GM12878 (cell line): ENCODE results near the gene SAPCD2. TPM values are rescaled to one million over a fixed set of nuclear protein-coding genes. Genes with fewer than 3 reads are reported as not detected.
"Not testable (repeated sequence)": the region's sequence is repeated elsewhere in the genome, so short reads cannot be mapped to it uniquely, and the experiment has no call there.

ENCODE experiments used
- ATAC-seq: fragments of 200-7000 bp; cut with Tn5 transposase; 3 replicates; pipeline ENCODE4 v1.9.1; 2020; ENCODE audit warnings: mild to moderate bottlenecking, moderate library complexity
- BruUV-seq: library from RNA; stranded (reverse); fragments of 400-500 nt; replicated peaks from 2 replicates; lab custom pipeline; 2021; lab: Mats Ljungman, UMichigan
- CTCF ChIA-PET: fragments of 300-600 bp; sonication (Branson Sonifier 250); formaldehyde crosslinking; extraction: SDS; loops from one replicate; lab custom pipeline; 2021; ENCODE audit warnings: inconsistent platforms; lab: Yijun Ruan, JAX
- POLR2A ChIA-PET: fragments of 350-600 bp; formaldehyde crosslinking; extraction: SDS; loops from one replicate; lab custom pipeline; 2021; ENCODE audit warnings: inconsistent platforms; lab: Charles Lee
- RAD21 ChIA-PET: fragments of 300-600 bp; sonication (Branson Sonifier 250); formaldehyde crosslinking; loops from one replicate; lab custom pipeline; 2023; ENCODE audit warnings: antibody characterized with exemption; ENCODE audit not compliant: unreplicated experiment; lab: Charles Lee
- SMC1A ChIA-PET: fragments of 300-600 bp; sonication (Branson Sonifier 250); formaldehyde crosslinking; loops from one replicate; lab custom pipeline; 2023; ENCODE audit not compliant: unreplicated experiment, uncharacterized antibody; lab: Charles Lee
- DNase-seq: peaks from one replicate; pipeline ENCODE4 v3.0.0-alpha.2; 2011; ENCODE audit warnings: low read depth, low spot score
- FAIRE-seq: peaks from 3 replicates; lab custom pipeline; 2011; peaks lifted over from hg19 to GRCh38; lab: Jason Lieb, UNC
- H2AFZ ChIP-seq: 2 replicates; pipeline ENCODE4 v1.6.0; 2011; ENCODE audit warnings: low read depth, low read length, control low read depth; ENCODE audit not compliant: control insufficient read depth
- H3K27ac ChIP-seq: 2 replicates; pipeline ENCODE4 v1.5.1; 2011; ENCODE audit warnings: control low read depth; ENCODE audit not compliant: control insufficient read depth, insufficient read depth
- H3K27me3 ChIP-seq, 2 experiments: replicated peaks in 1 of 2; 2 replicates each; pipeline versions ENCODE4 v1.6.0 to v1.6.1; 2011; ENCODE audit warnings: low read length in 1 of 2; ENCODE audit not compliant: control insufficient read depth in 2 of 2, insufficient read depth in 2 of 2
- H3K36me3 ChIP-seq, 2 experiments: 2 replicates each; pipeline ENCODE4 v1.5.1; 2011; ENCODE audit warnings: low read length in 1 of 2; ENCODE audit not compliant: control insufficient read depth in 2 of 2, insufficient read depth in 2 of 2
- H3K4me1 ChIP-seq: 2 replicates; pipeline ENCODE4 v1.6.1; 2011; ENCODE audit warnings: mild to moderate bottlenecking, low read length, moderate library complexity, mixed read lengths; ENCODE audit not compliant: control insufficient read depth, insufficient read depth
- H3K4me2 ChIP-seq: 2 replicates; pipeline ENCODE4 v1.6.0; 2011; ENCODE audit warnings: control low read depth; ENCODE audit not compliant: control insufficient read depth, insufficient read depth
- H3K4me3 ChIP-seq: fragments of 200-600 bp; sonication (generic); 2 replicates; pipeline ENCODE4 v1.5.1; 2016
- H3K79me2 ChIP-seq: 2 replicates; pipeline ENCODE4 v1.6.0; 2011; ENCODE audit warnings: low read length; ENCODE audit not compliant: control insufficient read depth, insufficient read depth
- H3K9ac ChIP-seq: 2 replicates; pipeline ENCODE4 v1.8.0; 2011; ENCODE audit warnings: low read length, control low read depth, mixed read lengths; ENCODE audit not compliant: control insufficient read depth, insufficient read depth
- H3K9me3 ChIP-seq: replicated peaks from 3 replicates; pipeline ENCODE4 v1.5.1; 2011; ENCODE audit warnings: mild to moderate bottlenecking, low read length; ENCODE audit not compliant: control insufficient read depth, insufficient read depth
- H4K20me1 ChIP-seq: 2 replicates; pipeline ENCODE4 v1.6.0; 2011; ENCODE audit not compliant: control insufficient read depth, insufficient read depth
- HDAC6 ChIP-seq: fragments of 200-600 bp; sonication (generic); IDR thresholded peaks from one replicate; pipeline ENCODE4 v1.8.0; 2017; ENCODE audit warnings: antibody characterized with exemption; ENCODE audit not compliant: unreplicated experiment
- MEF2A ChIP-seq: IDR thresholded peaks from 2 replicates; pipeline ENCODE4 v1.6.1; 2011; ENCODE audit warnings: low read depth, mild to moderate bottlenecking, low read length, moderate library complexity; ENCODE audit not compliant: insufficient read depth
- POLR2A ChIP-seq: IDR thresholded peaks from 2 replicates; pipeline ENCODE4 v1.6.1; 2011; ENCODE audit warnings: low read depth, mild to moderate bottlenecking, low read length
- SMAD5 ChIP-seq: IDR thresholded peaks from 2 replicates; pipeline ENCODE4 v1.6.1; 2016; ENCODE audit warnings: antibody characterized with exemption, low read depth
- SPI1 ChIP-seq: IDR thresholded peaks from 2 replicates; pipeline ENCODE4 v1.6.1; 2011; ENCODE audit warnings: low read depth, mild to moderate bottlenecking, low read length, moderate library complexity, borderline replicate concordance; ENCODE audit not compliant: insufficient read depth
- SREBF1 ChIP-seq: IDR thresholded peaks from 2 replicates; pipeline ENCODE4 v1.6.1; 2012; ENCODE audit warnings: mild to moderate bottlenecking, low read length
- ZNF217 ChIP-seq: fragments of 450-650 bp; IDR thresholded peaks from 2 replicates; pipeline ENCODE4 v1.6.1; 2017; ENCODE audit warnings: antibody characterized with exemption, mild to moderate bottlenecking
- ZNF274 ChIP-seq: IDR thresholded peaks from one replicate; pipeline ENCODE4 v1.8.0; 2011; ENCODE audit not compliant: insufficient read length, insufficient read depth
- WGBS: methylation state at CpG from one replicate; pipeline ENCODE4 v1.1.6; 2016; ENCODE audit warnings: low lambda C conversion rate; ENCODE audit not compliant: insufficient replicate concordance, insufficient coverage; ENCODE audit errors: missing lambda C conversion rate; 5-methylcytosine and 5-hydroxymethylcytosine counted together
- in situ Hi-C: fragments of 300-500 bp; cut with MboI; formaldehyde crosslinking; loops from 9 replicates; pipeline ENCODE4 v1.14.3; 2018; ENCODE audit warnings: mixed read lengths
- intact Hi-C: fragments of 100-400 bp; cut with micrococcal nuclease; formaldehyde crosslinking; loops from one replicate; pipeline ENCODE4 v1.14.2; 2022; ENCODE audit not compliant: unreplicated experiment
- polyA plus RNA-seq, 11 experiments: library from polyadenylated mRNA; depleted of rRNA in 4 of 11; unstranded in 6 of 11; stranded (reverse) in 5 of 11; fragments of >200 nt; fragmentation: Nextera tagmentation in 4 of 11; fragmentation: Illumina TruSeq in 1 of 11; extraction: Ambion mirVana in 4 of 11; extraction: Trizol in 1 of 11; gene quantifications; 1 replicate in 1 of 11; 2 replicates in 10 of 11; pipeline versions ENCODE4 v1.2.1 to v1.2.3, GENCODE V29; 2011 to 2016; ENCODE audit warnings: inconsistent platforms in 2 of 11, missing spikeins in 2 of 11, low read depth in 1 of 11
- total RNA-seq, 4 experiments: library from RNA; depleted of rRNA in 3 of 4; stranded (reverse); fragments of >200 nt in 3 of 4; fragmentation: Illumina TruSeq in 1 of 4; extraction: Trizol in 1 of 4; gene quantifications; 2 replicates each; pipeline versions ENCODE4 v1.2.1 to v1.2.3, GENCODE V29; 2013 to 2021
- TF ChIP-seq, protein P1 (sequence below): IDR thresholded peaks from 2 replicates; pipeline ENCODE4 v1.6.1; 2012; ENCODE audit warnings: low read length, inconsistent platforms

The SAPCD2 gene
- total and polyA plus RNA-seq, 10 of the 15 experiments (the other 5 are each of a cell fraction or from before 2014, with no cell fraction given) = 1.6 to 35.2 (median 7.2) TPM

DNA sequence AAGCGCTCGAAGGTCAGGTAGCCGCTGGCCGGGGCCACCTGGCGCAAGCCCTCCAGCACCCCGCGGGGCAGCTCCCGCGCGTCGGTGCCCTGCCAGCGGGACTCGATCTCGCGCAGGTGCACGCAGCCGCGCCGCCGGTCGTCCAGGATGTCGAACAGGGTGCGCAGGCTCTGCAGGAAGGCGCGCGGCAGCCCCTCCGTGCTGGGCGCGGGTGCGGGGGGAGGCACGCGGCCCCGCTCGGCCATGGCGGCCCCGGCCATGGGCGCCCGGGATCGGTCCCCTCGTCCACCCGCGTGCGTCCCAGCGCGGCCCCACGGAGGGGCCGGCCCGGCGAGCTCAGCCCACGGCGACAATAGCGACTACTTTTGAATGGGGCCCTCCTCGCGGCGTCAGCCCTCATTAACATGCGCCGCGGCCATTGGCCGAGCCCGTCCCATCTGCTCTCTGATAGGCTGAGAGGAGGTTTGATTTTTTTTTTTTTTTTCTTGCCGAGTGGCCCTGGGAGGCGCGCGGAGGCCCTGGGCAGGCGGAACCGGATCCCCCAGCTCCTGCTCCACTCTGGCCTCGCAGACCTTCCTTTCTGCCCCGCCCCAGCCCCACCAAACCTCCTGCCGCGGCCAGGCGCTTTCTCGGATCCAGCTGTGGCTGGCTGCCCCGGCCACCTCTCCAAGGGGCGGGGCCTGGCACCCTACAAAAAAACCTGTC lies at the start of gene SAPCD2 (continued):
- TF ChIP-seq, protein P1, sequence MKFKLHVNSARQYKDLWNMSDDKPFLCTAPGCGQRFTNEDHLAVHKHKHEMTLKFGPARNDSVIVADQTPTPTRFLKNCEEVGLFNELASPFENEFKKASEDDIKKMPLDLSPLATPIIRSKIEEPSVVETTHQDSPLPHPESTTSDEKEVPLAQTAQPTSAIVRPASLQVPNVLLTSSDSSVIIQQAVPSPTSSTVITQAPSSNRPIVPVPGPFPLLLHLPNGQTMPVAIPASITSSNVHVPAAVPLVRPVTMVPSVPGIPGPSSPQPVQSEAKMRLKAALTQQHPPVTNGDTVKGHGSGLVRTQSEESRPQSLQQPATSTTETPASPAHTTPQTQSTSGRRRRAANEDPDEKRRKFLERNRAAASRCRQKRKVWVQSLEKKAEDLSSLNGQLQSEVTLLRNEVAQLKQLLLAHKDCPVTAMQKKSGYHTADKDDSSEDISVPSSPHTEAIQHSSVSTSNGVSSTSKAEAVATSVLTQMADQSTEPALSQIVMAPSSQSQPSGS = no peak
- TF ChIP-seq HDAC6 = no peak
- TF ChIP-seq ZNF217 = peak; percentile 73
- no peak for TF ChIP-seq SMAD5
- no peak for TF ChIP-seq SPI1
- TF ChIP-seq ZNF274 = no peak
- TF ChIP-seq POLR2A = peak; percentile 69
- TF ChIP-seq MEF2A = no peak
- no peak for TF ChIP-seq SREBF1

DNA sequence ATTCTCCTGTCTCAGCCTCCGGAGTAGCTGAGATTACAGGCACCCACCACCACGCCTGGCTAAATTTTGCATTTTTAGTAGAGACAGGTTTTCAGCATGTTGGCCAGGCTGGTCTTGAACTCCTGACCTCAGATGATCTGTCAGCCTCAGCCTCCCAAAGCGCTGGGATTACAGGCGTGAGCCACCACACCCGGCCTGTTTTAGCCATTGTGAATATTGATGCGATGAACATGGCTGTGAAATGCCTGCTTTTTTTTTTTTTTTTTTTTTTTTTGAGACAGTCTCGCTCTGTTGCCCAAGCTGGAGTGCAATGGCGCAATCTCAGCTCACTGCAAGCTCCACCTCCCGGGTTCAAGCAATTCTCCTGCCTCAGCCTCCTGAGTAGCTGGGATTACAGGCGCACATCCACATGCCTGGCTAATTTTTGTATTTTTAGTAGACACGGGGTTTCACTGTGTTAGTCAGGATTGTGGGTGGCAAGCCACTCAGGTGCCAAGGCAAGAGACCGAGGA lies 47.8 kb upstream of the SAPCD2 start:
- ChIA-PET CTCF (interaction anchor here (0.8 to 2.6 kb wide), 15 partner anchors 10 to 350 kb away, joined by 3 to 22 read pairs (median 3); partner anchors contain the start of genes ANAPC2, RNF224 and SSNA1), RAD21 (interaction anchor here (0.6 to 1.6 kb wide), 10 partner anchors 8 to 123 kb away, joined by 3 to 6 read pairs (median 4); partner anchors contain the start of genes TPRN and TUBB4B), SMC1A (interaction anchor here (1.0 to 1.7 kb wide), 5 partner anchors 10 to 117 kb away, joined by 3 to 11 read pairs (median 4); partner anchors contain the start of genes CYSRT1 and RNF224), POLR2A (interaction anchor here (0.6 to 2.0 kb wide), 7 partner anchors 32 to 357 kb away, joined by 3 to 7 read pairs (median 4); partner anchors contain the start of genes ANAPC2, RNF208 and SSNA1)
- H3K27ac ChIP-seq, H3K79me2 ChIP-seq, FAIRE-seq, H4K20me1 ChIP-seq, ATAC-seq, DNase-seq, H3K9me3 ChIP-seq, H2AFZ ChIP-seq, H3K36me3 ChIP-seq, H3K4me3 ChIP-seq, BruUV-seq, H3K4me2 ChIP-seq, H3K27me3 ChIP-seq, H3K9ac ChIP-seq, in situ Hi-C loops: not testable (repeated sequence)
- intact Hi-C loops = loop anchor here (1.0 to 5.0 kb wide), 3 partner anchors 34 to 109 kb away; partner anchors contain the start of gene RNF224
- WGBS = 68% methylated on average over 10 of the region's 12 CpGs
- H3K4me1 ChIP-seq = peaks cover 24% of the 10 kb centered on the region
